Measurements from ENCODE around the gene OR13H1. TPM values are rescaled to one million over a fixed set of nuclear protein-coding genes. Genes with fewer than 3 reads are reported as not detected.
"Not testable (repeated sequence)": the region's sequence is repeated elsewhere in the genome, so short reads cannot be mapped to it uniquely, and the experiment has no call there.

The OR13H1 gene
- total and polyA plus RNA-seq, 2 donors (not counting 3 experiments of a cell fraction or from before 2014, with no cell fraction given), result not detected

GRCh38 chrX:131549011-131549410 is 5.1 kb downstream of the OR13H1 start:
- no peaks in the 10 kb centered on the region for H3K9me1 ChIP-seq (replicated peaks; ENCODE audit: control insufficient read depth, extremely low read depth, insufficient read depth, low read length)
- no peak overlapping the region for H3K4me3 ChIP-seq (replicated peaks in 1 of 3; ENCODE audit: insufficient read depth in 1 of 3, low read depth in 1 of 3, low read length in 3 of 3)
- H3K79me2 ChIP-seq (ENCODE audit: control insufficient read depth, insufficient read depth, low read length), result no peaks in the 10 kb centered on the region
- no peaks in the 10 kb centered on the region for H3K4me1 ChIP-seq (ENCODE audit: control insufficient read depth, extremely low read depth, insufficient read depth, low read length)
- H3K27ac ChIP-seq (ENCODE audit: insufficient read depth, low read depth, low read length), result no peak overlapping the region
- intact Hi-C loops (cut with micrococcal nuclease) (no loop called here), dilution Hi-C loops (cut with MboI; ENCODE audit: extremely low pct_ligation_motif_present, low sequenced_read_pairs) (no loop called here)
- FAIRE-seq (no peak), DNase-seq (ENCODE audit: low read depth, low spot score) (no peak)
- H3K9ac ChIP-seq (replicated peaks; ENCODE audit: extremely low read depth, insufficient read depth, low read length), result no peak overlapping the region
- no peaks in the 10 kb centered on the region for H3K27me3 ChIP-seq (ENCODE audit: control insufficient read depth in 2 of 2, insufficient read depth in 2 of 2, low read length in 2 of 2)
- no peak overlapping the region for H2AFZ ChIP-seq (ENCODE audit: low read depth, low read length)
- no peaks in the 10 kb centered on the region for H3K36me3 ChIP-seq (ENCODE audit: control insufficient read depth in 2 of 2, extremely low read depth in 1 of 2, insufficient read depth in 2 of 2, low read length in 2 of 2)
- POLR2A ChIA-PET, result no interaction called here
- no peaks in the 10 kb centered on the region for H4K20me1 ChIP-seq (replicated peaks; ENCODE audit: control insufficient read depth, extremely low read depth, insufficient read depth, low read length)
- H3K4me2 ChIP-seq (ENCODE audit: insufficient read depth, low read length), result no peak overlapping the region
- no TSS peak for BruUV-seq (replicated peaks)
- H3K9me3 ChIP-seq (replicated peaks; ENCODE audit: control insufficient read depth, insufficient read depth, low read length), result no peaks in the 10 kb centered on the region
- TF ChIP-seq MAX (IDR thresholded peaks at IDR 0.05; ENCODE audit: insufficient read depth, insufficient read length) (no peak), CTCF (IDR thresholded peaks at IDR 0.05; ENCODE audit: extremely low read depth in 1 of 2, insufficient read depth in 1 of 2, low read depth in 1 of 2, low read length in 2 of 2) (no peak), FOS (IDR thresholded peaks at IDR 0.05; ENCODE audit: borderline replicate concordance, insufficient read depth, low read length) (no peak), POLR2A (IDR thresholded peaks at IDR 0.05; ENCODE audit: low read depth, low read length) (no peak)
- CTCF ChIA-PET, result no interaction called here

GRCh38 chrX:131552453-131552852 is 8.6 kb downstream of the OR13H1 start:
- POLR2A ChIA-PET; DNase-seq (ENCODE audit: low read depth, low spot score); H3K9me3 ChIP-seq (replicated peaks; ENCODE audit: control insufficient read depth, insufficient read depth, low read length); H2AFZ ChIP-seq (ENCODE audit: low read depth, low read length); H3K9ac ChIP-seq (replicated peaks; ENCODE audit: extremely low read depth, insufficient read depth, low read length); H3K4me1 ChIP-seq (ENCODE audit: control insufficient read depth, extremely low read depth, insufficient read depth, low read length); FAIRE-seq; H3K36me3 ChIP-seq (ENCODE audit: control insufficient read depth in 2 of 2, extremely low read depth in 1 of 2, insufficient read depth in 2 of 2, low read length in 2 of 2); H3K27ac ChIP-seq (ENCODE audit: insufficient read depth, low read depth, low read length); H3K4me3 ChIP-seq (replicated peaks in 1 of 3; ENCODE audit: insufficient read depth in 1 of 3, low read depth in 1 of 3, low read length in 3 of 3); dilution Hi-C loops (cut with MboI; ENCODE audit: extremely low pct_ligation_motif_present, low sequenced_read_pairs); H3K4me2 ChIP-seq (ENCODE audit: insufficient read depth, low read length); CTCF ChIA-PET; BruUV-seq (replicated peaks); H3K79me2 ChIP-seq (ENCODE audit: control insufficient read depth, insufficient read depth, low read length); H4K20me1 ChIP-seq (replicated peaks; ENCODE audit: control insufficient read depth, extremely low read depth, insufficient read depth, low read length); intact Hi-C loops (cut with micrococcal nuclease); H3K27me3 ChIP-seq (ENCODE audit: control insufficient read depth in 2 of 2, insufficient read depth in 2 of 2, low read length in 2 of 2); H3K9me1 ChIP-seq (replicated peaks; ENCODE audit: control insufficient read depth, extremely low read depth, insufficient read depth, low read length): not testable (repeated sequence)

Data from endothelial cell of umbilical vein (primary cell).